Liver (tissue), 9 donors: ENCODE data around the gene VAC14. TPM values are rescaled to one million over a fixed set of nuclear protein-coding genes. Genes with fewer than 3 reads are reported as not detected.

Source experiments
- DNase-seq: peaks from one replicate; pipeline ENCODE4 v3.0.0-alpha.2; 2017; ENCODE audit warnings: low spot score
- H3K27ac ChIP-seq, 2 donors: one replicate each; pipeline ENCODE4 v1.7.0; 2013; ENCODE audit warnings: inconsistent platforms in 2 of 2, low read length in 2 of 2, control low read depth in 1 of 2, low read depth in 1 of 2, mild to moderate bottlenecking in 1 of 2
- H3K27me3 ChIP-seq, 4 donors: one replicate each; pipeline versions ENCODE4 v1.6.1 to v1.7.0; 2013; ENCODE audit warnings: low read length in 3 of 4, inconsistent platforms in 1 of 4, mild to moderate bottlenecking in 1 of 4, moderate library complexity in 1 of 4; ENCODE audit not compliant: control insufficient read depth in 4 of 4, insufficient read depth in 4 of 4
- H3K36me3 ChIP-seq, 4 donors: one replicate each; pipeline versions ENCODE4 v1.6.1 to v1.7.0; 2013; ENCODE audit warnings: low read length in 3 of 4, mild to moderate bottlenecking in 3 of 4, low read depth in 1 of 4, moderate library complexity in 1 of 4; ENCODE audit not compliant: control insufficient read depth in 4 of 4, insufficient read depth in 3 of 4
- H3K4me1 ChIP-seq, 4 donors: one replicate each; pipeline versions ENCODE4 v1.6.1 to v1.7.0; 2013; ENCODE audit warnings: low read length in 3 of 4, mild to moderate bottlenecking in 3 of 4, moderate library complexity in 1 of 4; ENCODE audit not compliant: control insufficient read depth in 4 of 4, insufficient read depth in 4 of 4
- H3K4me3 ChIP-seq, 3 donors: one replicate each; pipeline versions ENCODE4 v1.6.1 to v1.7.0; 2013; ENCODE audit warnings: low read length in 3 of 3, control low read depth in 1 of 3, low read depth in 1 of 3, mild to moderate bottlenecking in 1 of 3
- H3K9ac ChIP-seq, 2 donors: one replicate each; pipeline ENCODE4 v1.7.0; 2013; ENCODE audit warnings: low read length in 2 of 2, mild to moderate bottlenecking in 2 of 2, moderate library complexity in 2 of 2, control low read depth in 1 of 2, low read depth in 1 of 2
- H3K9me3 ChIP-seq, 4 donors: one replicate each; pipeline versions ENCODE4 v1.6.1 to v1.7.0; 2013; ENCODE audit warnings: low read length in 3 of 4; ENCODE audit not compliant: control insufficient read depth in 4 of 4
- EGR1 ChIP-seq, 2 donors: IDR thresholded peaks; 2 replicates each; pipeline ENCODE4 v1.6.1; 2016 to 2018; ENCODE audit warnings: antibody characterized with exemption in 2 of 2, low read depth in 2 of 2
- FOXA1 ChIP-seq: IDR thresholded peaks from 2 replicates; pipeline ENCODE4 v1.6.1; 2016; ENCODE audit warnings: antibody characterized with exemption
- FOXA2 ChIP-seq: IDR thresholded peaks from 2 replicates; pipeline ENCODE4 v1.6.1; 2016; ENCODE audit warnings: antibody characterized with exemption
- GABPA ChIP-seq, 2 donors: IDR thresholded peaks in 1 of 2; conservative IDR thresholded peaks in 1 of 2; 2 replicates each; pipeline ENCODE4 v1.6.1; 2016; ENCODE audit warnings: antibody characterized with exemption in 2 of 2, mild to moderate bottlenecking in 1 of 2, moderate library complexity in 1 of 2
- HNF4A ChIP-seq, 2 donors: conservative IDR thresholded peaks; 2 replicates each; pipeline ENCODE4 v1.6.1; 2016; ENCODE audit warnings: antibody characterized with exemption in 2 of 2, mild to moderate bottlenecking in 2 of 2
- HNF4G ChIP-seq: IDR thresholded peaks from 2 replicates; pipeline ENCODE4 v1.6.1; 2016; ENCODE audit warnings: antibody characterized with exemption
- JUND ChIP-seq, 2 donors: IDR thresholded peaks; 2 replicates each; pipeline ENCODE4 v1.6.1; 2016; ENCODE audit warnings: antibody characterized with exemption in 2 of 2
- NR2F2 ChIP-seq: IDR thresholded peaks from 2 replicates; pipeline ENCODE4 v1.6.1; 2016; ENCODE audit warnings: antibody characterized with exemption
- RAD21 ChIP-seq, 2 donors: IDR thresholded peaks; 2 replicates each; pipeline ENCODE4 v1.6.1; 2016; ENCODE audit warnings: antibody characterized with exemption in 2 of 2, mild to moderate bottlenecking in 2 of 2
- RXRA ChIP-seq, 2 donors: IDR thresholded peaks; 2 replicates each; pipeline ENCODE4 v1.6.1; 2017 to 2018; ENCODE audit warnings: antibody characterized with exemption in 2 of 2, mild to moderate bottlenecking in 1 of 2
- SP1 ChIP-seq: IDR thresholded peaks from 2 replicates; pipeline ENCODE4 v1.6.1; 2018; ENCODE audit warnings: antibody characterized with exemption, mild to moderate bottlenecking
- TAF1 ChIP-seq: conservative IDR thresholded peaks from 2 replicates; pipeline ENCODE4 v1.6.1; 2016; ENCODE audit warnings: antibody characterized with exemption, mild to moderate bottlenecking
- YY1 ChIP-seq: IDR thresholded peaks from 2 replicates; pipeline ENCODE4 v1.6.1; 2016; ENCODE audit warnings: antibody characterized with exemption, mild to moderate bottlenecking
- WGBS: extraction: QIAGEN DNeasy Blood & Tissue Kit; methylation state at CpG from one replicate; pipeline ENCODE4 v1.1.7; 2013; 5-methylcytosine and 5-hydroxymethylcytosine counted together
- polyA plus RNA-seq, 2 donors: library from polyadenylated mRNA; stranded (reverse) in 1 of 2; unstranded in 1 of 2; fragments of 200-250 nt in 1 of 2; fragments of >200 nt in 1 of 2; fragmentation: Nextera tagmentation in 1 of 2; extraction: Ambion mirVana in 1 of 2; gene quantifications; one replicate each; pipeline versions ENCODE4 v1.2.1 to v1.2.3, GENCODE V29; 2013 to 2015
- total RNA-seq, 2 donors: library from RNA; depleted of rRNA; stranded (reverse); fragments of >200 nt; gene quantifications; one replicate each; pipeline ENCODE4 v1.2.3, GENCODE V29; 2014
- TF ChIP-seq, protein P1 (sequence below): IDR thresholded peaks from 2 replicates; pipeline ENCODE4 v1.6.1; 2016; ENCODE audit warnings: antibody characterized with exemption
- TF ChIP-seq, protein P2 (sequence below): IDR thresholded peaks from 2 replicates; pipeline ENCODE4 v1.6.1; 2016; ENCODE audit warnings: antibody characterized with exemption
- TF ChIP-seq, protein P3 (sequence below): IDR thresholded peaks from 2 replicates; pipeline ENCODE4 v1.6.1; 2016; ENCODE audit warnings: antibody characterized with exemption
- TF ChIP-seq, protein P4 (sequence below): IDR thresholded peaks from 2 replicates; pipeline ENCODE4 v1.6.1; 2016; ENCODE audit warnings: antibody characterized with exemption, mild to moderate bottlenecking
- TF ChIP-seq, protein P5 (sequence below): fragments of 150-350 bp; IDR thresholded peaks from 2 replicates; pipeline ENCODE4 v1.5.1; 2017; ENCODE audit warnings: improper control_type of control experiment, low read depth, low read length; ENCODE audit not compliant: missing input control
- donor health status: healthy.
- donor health status: healthy.
- donor health status: healthy.
- donor health status: healthy.
- donor health status: healthy.

Gene VAC14
- total and polyA plus RNA-seq, 4 donors = 16.7 to 29.8 (median 20.5) TPM

DNA sequence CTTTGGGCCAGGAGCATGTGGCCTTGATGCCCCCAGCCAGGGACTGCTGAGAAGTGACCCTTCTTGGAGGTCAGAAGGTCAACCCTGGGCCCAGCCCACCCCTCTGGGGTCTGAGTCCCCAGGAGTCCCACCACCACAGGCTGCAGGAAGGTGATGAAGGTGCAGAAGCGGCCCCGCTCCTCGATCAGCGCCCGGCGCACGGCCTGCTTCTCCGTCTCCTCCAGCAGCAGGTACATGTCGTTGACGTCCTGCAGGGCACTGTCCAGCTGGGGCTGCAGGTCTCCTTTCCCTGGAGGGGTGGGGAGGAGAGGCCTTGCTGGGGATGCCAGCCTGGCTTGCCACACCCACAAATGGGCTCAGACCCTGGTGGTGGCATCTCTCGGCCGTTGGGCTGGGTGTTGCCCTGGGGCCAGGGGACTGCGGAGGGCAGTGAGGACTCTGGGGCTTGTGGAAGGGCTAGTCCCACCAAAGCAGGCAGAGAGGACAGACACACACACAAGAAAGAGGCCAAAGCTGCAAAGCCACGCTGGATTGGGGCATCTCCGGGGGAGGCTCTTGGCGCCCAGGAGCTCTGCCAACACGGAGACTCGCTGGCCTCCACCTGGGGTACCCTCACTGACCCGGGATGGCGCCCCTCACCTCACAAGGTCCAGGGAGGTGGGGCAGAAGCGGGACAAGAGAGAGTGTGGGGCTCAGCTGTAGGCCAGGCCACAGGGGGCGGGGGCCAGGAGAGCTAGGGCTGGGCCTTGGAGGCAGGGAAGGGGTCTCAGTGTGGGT, 122.6 kb downstream of the VAC14 start:
- no peak overlapping the region for H3K27ac ChIP-seq
- DNase-seq = no peak

More for the DNA sequence above, 122.6 kb downstream of the VAC14 start:
- no peaks in the 10 kb centered on the region for H3K27me3 ChIP-seq
- WGBS = 92% methylated on average over 22 of the region's 22 CpGs
- H3K9ac ChIP-seq = no peak overlapping the region
- H3K4me3 ChIP-seq = no peak overlapping the region
- peaks cover 13 to 30% (median 26%) of the 10 kb centered on the region in 4 donors for H3K4me1 ChIP-seq
- H3K36me3 ChIP-seq = peaks cover 23 to 62% (median 37%) of the 10 kb centered on the region in 4 donors
- TF ChIP-seq HNF4G = no peak
- TF ChIP-seq EGR1 (IDR thresholded peaks at IDR 0.05; ENCODE audit: low read depth in 2 of 2) = no peak
- TF ChIP-seq FOXA1 = no peak
- TF ChIP-seq, protein P1, sequence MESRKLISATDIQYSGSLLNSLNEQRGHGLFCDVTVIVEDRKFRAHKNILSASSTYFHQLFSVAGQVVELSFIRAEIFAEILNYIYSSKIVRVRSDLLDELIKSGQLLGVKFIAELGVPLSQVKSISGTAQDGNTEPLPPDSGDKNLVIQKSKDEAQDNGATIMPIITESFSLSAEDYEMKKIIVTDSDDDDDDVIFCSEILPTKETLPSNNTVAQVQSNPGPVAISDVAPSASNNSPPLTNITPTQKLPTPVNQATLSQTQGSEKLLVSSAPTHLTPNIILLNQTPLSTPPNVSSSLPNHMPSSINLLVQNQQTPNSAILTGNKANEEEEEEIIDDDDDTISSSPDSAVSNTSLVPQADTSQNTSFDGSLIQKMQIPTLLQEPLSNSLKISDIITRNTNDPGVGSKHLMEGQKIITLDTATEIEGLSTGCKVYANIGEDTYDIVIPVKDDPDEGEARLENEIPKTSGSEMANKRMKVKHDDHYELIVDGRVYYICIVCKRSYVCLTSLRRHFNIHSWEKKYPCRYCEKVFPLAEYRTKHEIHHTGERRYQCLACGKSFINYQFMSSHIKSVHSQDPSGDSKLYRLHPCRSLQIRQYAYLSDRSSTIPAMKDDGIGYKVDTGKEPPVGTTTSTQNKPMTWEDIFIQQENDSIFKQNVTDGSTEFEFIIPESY = no peak
- TF ChIP-seq GABPA (IDR thresholded peaks at IDR 0.05 in 1 of 2, conservative IDR thresholded peaks at IDR 0.05 in 1 of 2) = no peak
- TF ChIP-seq, protein P2, sequence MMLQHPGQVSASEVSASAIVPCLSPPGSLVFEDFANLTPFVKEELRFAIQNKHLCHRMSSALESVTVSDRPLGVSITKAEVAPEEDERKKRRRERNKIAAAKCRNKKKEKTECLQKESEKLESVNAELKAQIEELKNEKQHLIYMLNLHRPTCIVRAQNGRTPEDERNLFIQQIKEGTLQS = no peak
- TF ChIP-seq, protein P3, sequence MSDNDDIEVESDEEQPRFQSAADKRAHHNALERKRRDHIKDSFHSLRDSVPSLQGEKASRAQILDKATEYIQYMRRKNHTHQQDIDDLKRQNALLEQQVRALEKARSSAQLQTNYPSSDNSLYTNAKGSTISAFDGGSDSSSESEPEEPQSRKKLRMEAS = no peak
- no peak for TF ChIP-seq NR2F2
- no peak for TF ChIP-seq TAF1
- no peak for TF ChIP-seq RAD21 (IDR thresholded peaks at IDR 0.05)
- TF ChIP-seq, protein P4, sequence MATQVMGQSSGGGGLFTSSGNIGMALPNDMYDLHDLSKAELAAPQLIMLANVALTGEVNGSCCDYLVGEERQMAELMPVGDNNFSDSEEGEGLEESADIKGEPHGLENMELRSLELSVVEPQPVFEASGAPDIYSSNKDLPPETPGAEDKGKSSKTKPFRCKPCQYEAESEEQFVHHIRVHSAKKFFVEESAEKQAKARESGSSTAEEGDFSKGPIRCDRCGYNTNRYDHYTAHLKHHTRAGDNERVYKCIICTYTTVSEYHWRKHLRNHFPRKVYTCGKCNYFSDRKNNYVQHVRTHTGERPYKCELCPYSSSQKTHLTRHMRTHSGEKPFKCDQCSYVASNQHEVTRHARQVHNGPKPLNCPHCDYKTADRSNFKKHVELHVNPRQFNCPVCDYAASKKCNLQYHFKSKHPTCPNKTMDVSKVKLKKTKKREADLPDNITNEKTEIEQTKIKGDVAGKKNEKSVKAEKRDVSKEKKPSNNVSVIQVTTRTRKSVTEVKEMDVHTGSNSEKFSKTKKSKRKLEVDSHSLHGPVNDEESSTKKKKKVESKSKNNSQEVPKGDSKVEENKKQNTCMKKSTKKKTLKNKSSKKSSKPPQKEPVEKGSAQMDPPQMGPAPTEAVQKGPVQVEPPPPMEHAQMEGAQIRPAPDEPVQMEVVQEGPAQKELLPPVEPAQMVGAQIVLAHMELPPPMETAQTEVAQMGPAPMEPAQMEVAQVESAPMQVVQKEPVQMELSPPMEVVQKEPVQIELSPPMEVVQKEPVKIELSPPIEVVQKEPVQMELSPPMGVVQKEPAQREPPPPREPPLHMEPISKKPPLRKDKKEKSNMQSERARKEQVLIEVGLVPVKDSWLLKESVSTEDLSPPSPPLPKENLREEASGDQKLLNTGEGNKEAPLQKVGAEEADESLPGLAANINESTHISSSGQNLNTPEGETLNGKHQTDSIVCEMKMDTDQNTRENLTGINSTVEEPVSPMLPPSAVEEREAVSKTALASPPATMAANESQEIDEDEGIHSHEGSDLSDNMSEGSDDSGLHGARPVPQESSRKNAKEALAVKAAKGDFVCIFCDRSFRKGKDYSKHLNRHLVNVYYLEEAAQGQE = no peak
- TF ChIP-seq HNF4A (conservative IDR thresholded peaks at IDR 0.05) = no peak
- TF ChIP-seq FOXA2 = no peak
- TF ChIP-seq SP1 = no peak
- TF ChIP-seq RXRA (IDR thresholded peaks at IDR 0.05) = no peak
- TF ChIP-seq JUND (IDR thresholded peaks at IDR 0.05) = no peak
- TF ChIP-seq YY1 = no peak
- TF ChIP-seq, protein P5, sequence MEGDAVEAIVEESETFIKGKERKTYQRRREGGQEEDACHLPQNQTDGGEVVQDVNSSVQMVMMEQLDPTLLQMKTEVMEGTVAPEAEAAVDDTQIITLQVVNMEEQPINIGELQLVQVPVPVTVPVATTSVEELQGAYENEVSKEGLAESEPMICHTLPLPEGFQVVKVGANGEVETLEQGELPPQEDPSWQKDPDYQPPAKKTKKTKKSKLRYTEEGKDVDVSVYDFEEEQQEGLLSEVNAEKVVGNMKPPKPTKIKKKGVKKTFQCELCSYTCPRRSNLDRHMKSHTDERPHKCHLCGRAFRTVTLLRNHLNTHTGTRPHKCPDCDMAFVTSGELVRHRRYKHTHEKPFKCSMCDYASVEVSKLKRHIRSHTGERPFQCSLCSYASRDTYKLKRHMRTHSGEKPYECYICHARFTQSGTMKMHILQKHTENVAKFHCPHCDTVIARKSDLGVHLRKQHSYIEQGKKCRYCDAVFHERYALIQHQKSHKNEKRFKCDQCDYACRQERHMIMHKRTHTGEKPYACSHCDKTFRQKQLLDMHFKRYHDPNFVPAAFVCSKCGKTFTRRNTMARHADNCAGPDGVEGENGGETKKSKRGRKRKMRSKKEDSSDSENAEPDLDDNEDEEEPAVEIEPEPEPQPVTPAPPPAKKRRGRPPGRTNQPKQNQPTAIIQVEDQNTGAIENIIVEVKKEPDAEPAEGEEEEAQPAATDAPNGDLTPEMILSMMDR = no peak
- no peaks in the 10 kb centered on the region for H3K9me3 ChIP-seq
